Peyer's patch (tissue), 4 donors: Measurements from ENCODE around the gene HYOU1.

Experiments
- CTCF ChIP-seq, 6 experiments: fragments of 450-650 bp in 4 of 6; fragments of 200-600 bp in 2 of 6; sonication (generic) in 1 of 6; IDR thresholded peaks; one replicate each; pipeline ENCODE4 v1.5.1; 2017 to 2019; ENCODE audit warnings: antibody characterized with exemption in 6 of 6, mild to moderate bottlenecking in 3 of 6, moderate library complexity in 1 of 6
- POLR2A ChIP-seq, 2 donors: fragments of 450-650 bp; IDR thresholded peaks; one replicate each; pipeline ENCODE4 v1.5.1; 2017; ENCODE audit warnings: antibody characterized with exemption in 2 of 2, mild to moderate bottlenecking in 2 of 2, moderate library complexity in 2 of 2

GRCh38 chr11:119034813-119035212, 22.2 kb downstream of the HYOU1 start:
- TF ChIP-seq CTCF (IDR thresholded peaks at IDR 0.05) (no peak), POLR2A (IDR thresholded peaks at IDR 0.05) (no peak)
